Nephron (organoid): ENCODE measurements around the gene TIMM50.

Source experiments
- H3K27ac Mint-ChIP-seq, 3 experiments: 2 replicates each; pipeline ENCODE4 v1.8.0; 2020; ENCODE audit warnings: mixed read lengths in 3 of 3, mild to moderate bottlenecking in 2 of 3, moderate library complexity in 1 of 3
- H3K27me3 Mint-ChIP-seq: 2 replicates; pipeline ENCODE4 v1.8.0; 2021; ENCODE audit warnings: low read depth, mild to moderate bottlenecking, moderate library complexity, mixed read lengths
- H3K36me3 Mint-ChIP-seq: 2 replicates; pipeline ENCODE4 v1.8.0; 2020; ENCODE audit warnings: low read depth, mixed read lengths
- H3K4me1 Mint-ChIP-seq: 2 replicates; pipeline ENCODE4 v1.8.0; 2020; ENCODE audit warnings: mixed read lengths
- H3K4me3 Mint-ChIP-seq, 3 experiments: 2 replicates each; pipeline ENCODE4 v1.8.0; 2020; ENCODE audit warnings: mild to moderate bottlenecking in 3 of 3, mixed read lengths in 3 of 3, moderate library complexity in 2 of 3
- H3K9me3 Mint-ChIP-seq: 2 replicates; pipeline ENCODE4 v1.8.0; 2020; ENCODE audit warnings: mixed read lengths
- TF ChIP-seq, protein P1 (sequence below), 3 experiments: fragments of 200-600 bp; sonication (generic); IDR thresholded peaks; one replicate each; pipeline ENCODE4 v1.5.0; 2021; ENCODE audit warnings: antibody characterized with exemption in 3 of 3; ENCODE audit not compliant: unreplicated experiment in 3 of 3

TIMM50 gene

DNA sequence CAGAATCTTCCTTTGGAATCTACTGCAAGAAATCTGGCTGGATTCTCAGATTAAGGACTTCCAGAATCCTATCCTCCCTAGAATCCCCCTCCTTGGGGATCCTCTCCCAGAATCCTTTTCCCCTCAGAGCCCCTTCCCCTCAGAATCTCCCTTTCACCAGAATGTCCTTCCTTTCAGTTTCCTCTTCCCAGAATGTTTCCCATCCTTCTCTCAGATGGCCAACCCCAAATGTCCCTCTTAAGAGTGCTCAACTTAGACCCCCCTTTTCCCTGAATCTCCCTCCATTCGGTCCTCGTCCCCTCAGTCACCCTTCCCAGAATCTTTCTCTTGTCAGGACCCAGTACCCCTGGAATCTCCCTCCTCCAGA lies 44.3 kb upstream of the TIMM50 start:
- Mint-ChIP-seq H3K36me3 (peaks cover 30% of the 10 kb centered on the region), H3K9me3 (no peaks in the 10 kb centered on the region), H3K27me3 (no peaks in the 10 kb centered on the region), H3K27ac (peak overlapping the region; percentile 95 to 99 (median 98)), H3K4me3 (peak overlapping the region; percentile 95 to 100 (median 100)), H3K4me1 (peaks cover 17% of the 10 kb centered on the region)
- TF ChIP-seq, protein P1, sequence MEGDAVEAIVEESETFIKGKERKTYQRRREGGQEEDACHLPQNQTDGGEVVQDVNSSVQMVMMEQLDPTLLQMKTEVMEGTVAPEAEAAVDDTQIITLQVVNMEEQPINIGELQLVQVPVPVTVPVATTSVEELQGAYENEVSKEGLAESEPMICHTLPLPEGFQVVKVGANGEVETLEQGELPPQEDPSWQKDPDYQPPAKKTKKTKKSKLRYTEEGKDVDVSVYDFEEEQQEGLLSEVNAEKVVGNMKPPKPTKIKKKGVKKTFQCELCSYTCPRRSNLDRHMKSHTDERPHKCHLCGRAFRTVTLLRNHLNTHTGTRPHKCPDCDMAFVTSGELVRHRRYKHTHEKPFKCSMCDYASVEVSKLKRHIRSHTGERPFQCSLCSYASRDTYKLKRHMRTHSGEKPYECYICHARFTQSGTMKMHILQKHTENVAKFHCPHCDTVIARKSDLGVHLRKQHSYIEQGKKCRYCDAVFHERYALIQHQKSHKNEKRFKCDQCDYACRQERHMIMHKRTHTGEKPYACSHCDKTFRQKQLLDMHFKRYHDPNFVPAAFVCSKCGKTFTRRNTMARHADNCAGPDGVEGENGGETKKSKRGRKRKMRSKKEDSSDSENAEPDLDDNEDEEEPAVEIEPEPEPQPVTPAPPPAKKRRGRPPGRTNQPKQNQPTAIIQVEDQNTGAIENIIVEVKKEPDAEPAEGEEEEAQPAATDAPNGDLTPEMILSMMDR (IDR thresholded peaks at IDR 0.05; ENCODE audit: unreplicated experiment in 3 of 3): no peak

DNA sequence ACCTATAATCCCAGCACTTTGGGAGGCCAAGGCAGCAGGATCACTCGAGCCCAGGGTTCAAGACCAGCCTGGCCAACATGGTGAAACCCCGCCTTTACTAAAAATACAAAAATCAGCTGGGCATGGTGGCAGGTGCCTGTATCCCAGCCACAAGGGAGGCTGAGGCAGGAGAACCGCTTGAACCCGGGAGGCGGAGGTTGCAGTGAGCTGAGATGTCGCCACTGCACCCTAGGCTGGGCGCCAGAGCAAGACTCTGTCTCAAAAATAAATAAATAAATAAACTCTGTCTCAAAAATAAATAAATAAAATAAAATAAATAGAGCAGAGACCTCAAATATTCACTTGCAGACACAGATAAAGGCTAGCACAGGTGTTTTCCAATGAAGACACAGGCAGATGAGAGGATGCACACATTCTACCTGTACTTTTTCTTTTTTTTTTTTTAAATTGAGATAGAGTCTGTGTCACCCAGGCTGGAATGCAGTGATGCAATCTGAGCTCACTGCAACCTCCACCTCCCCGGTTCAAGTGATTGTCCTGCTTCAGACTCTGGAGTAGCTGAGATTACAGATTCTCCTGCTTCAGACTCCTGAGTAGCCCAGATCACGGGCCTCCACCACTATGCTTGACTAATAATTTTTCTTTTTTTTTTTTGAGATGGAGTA lies 42.2 kb upstream of the TIMM50 start:
- TF ChIP-seq, protein P1 (IDR thresholded peaks at IDR 0.05; ENCODE audit: unreplicated experiment in 3 of 3): no peak
- peaks cover 17% of the 10 kb centered on the region for H3K4me1 Mint-ChIP-seq
- no peaks in the 10 kb centered on the region for H3K9me3 Mint-ChIP-seq
- H3K4me3 Mint-ChIP-seq: no peak overlapping the region
- H3K36me3 Mint-ChIP-seq: peaks cover 19% of the 10 kb centered on the region
- H3K27me3 Mint-ChIP-seq: no peaks in the 10 kb centered on the region
- no peak overlapping the region for H3K27ac Mint-ChIP-seq

DNA sequence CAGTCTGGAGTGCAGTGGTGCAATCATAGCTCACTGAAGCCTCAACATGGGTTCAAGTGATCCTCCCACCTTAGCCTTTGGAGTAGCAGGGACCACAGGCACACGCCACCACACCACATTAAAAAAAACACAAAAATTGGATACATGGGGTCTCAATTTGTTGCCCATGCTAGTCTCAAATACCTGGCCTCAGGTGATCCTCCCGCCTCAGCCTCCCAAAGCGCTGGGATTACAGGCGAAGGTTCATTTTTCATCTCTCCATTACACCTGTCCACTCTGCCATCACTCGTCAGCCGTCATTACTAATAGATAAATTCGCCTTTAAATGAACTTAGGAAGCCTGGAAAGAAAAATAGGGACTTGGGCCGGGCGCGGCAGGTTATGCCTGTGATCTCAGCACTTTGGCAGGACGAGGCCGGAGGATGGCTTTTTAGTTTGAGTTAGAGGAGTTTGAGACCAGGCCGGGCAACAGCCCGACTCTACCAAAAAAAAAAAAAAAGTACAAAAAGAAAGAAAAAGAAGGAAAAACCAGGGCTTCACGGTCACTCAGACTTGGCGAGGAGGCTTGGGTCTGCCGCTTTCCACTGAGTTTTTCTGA lies 35.9 kb upstream of the TIMM50 start:
- H3K36me3 Mint-ChIP-seq: peaks cover 23% of the 10 kb centered on the region
- H3K4me3 Mint-ChIP-seq: peak overlapping the region; percentile 97 to 98 (median 98)
- H3K4me1 Mint-ChIP-seq: peaks cover 26% of the 10 kb centered on the region
- TF ChIP-seq, protein P1 (IDR thresholded peaks at IDR 0.05; ENCODE audit: unreplicated experiment in 3 of 3): no peak
- peak overlapping the region; percentile 88 to 98 (median 93) for H3K27ac Mint-ChIP-seq
- no peaks in the 10 kb centered on the region for H3K9me3 Mint-ChIP-seq
- no peaks in the 10 kb centered on the region for H3K27me3 Mint-ChIP-seq

- Mint-ChIP-seq H3K27ac (peak within 1 kb of the TSS; percentile 88 to 98 (median 93)), H3K4me3 (peak within 1 kb of the TSS; percentile 97 to 98 (median 98)), H3K36me3 (peaks cover 23% of the 10 kb centered on the region), H3K4me1 (peaks cover 26% of the 10 kb centered on the region), H3K9me3 (no peaks in the 10 kb centered on the region), H3K27me3 (no peaks in the 10 kb centered on the region)
- TF ChIP-seq, protein P1 (IDR thresholded peaks at IDR 0.05; ENCODE audit: unreplicated experiment in 3 of 3): no peak
Observed at GRCh38 chr19:39445196-39446111, 35.2 kb upstream of the TIMM50 start, which contains the start of gene SUPT5H. TSS of gene SUPT5H (plus strand) at chr19:39445582. CDS start at chr19:39445891, 309 bp downstream.

DNA sequence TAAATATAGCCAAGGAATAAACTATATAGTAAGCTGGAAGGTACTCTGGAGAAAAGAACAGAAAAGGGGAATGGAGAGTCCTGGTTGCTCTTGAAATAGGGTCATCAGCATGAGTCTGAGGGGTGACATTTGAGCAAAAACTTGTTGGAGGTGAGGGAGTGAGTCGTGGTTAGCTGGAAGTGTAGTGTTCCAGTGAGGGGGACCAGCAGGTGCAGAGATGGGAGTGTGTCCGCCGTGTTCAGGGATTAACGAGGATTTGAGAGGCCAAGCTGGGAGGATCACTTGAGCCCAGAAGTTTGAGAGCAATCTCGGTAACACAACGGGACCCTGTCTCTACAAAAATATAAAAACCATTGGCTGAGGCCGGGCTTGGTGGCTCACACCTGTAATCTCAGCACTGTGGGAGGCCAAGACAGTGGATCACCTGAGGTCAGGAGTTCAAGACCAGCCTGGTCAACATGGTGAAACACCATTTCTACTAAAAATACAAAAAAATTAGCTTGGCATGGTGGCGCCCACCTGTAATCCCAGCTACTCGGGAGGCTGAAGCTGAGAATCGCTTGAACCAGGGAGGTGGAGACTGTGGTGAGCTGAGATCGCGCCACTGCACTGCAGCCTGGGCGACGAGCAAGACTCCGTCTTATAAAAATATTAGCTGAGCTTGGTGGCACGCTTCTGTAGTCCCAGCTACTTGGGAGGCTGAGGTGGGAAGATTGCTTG lies 34.1 kb upstream of the TIMM50 start:
- no peaks in the 10 kb centered on the region for H3K9me3 Mint-ChIP-seq
- TF ChIP-seq, protein P1 (IDR thresholded peaks at IDR 0.05; ENCODE audit: unreplicated experiment in 3 of 3): no peak
- H3K27ac Mint-ChIP-seq: peak overlapping the region; percentile 88 to 98 (median 93)
- H3K4me3 Mint-ChIP-seq: peak overlapping the region; percentile 97 to 98 (median 98)
- peaks cover 26% of the 10 kb centered on the region for H3K4me1 Mint-ChIP-seq
- H3K36me3 Mint-ChIP-seq: peaks cover 24% of the 10 kb centered on the region
- H3K27me3 Mint-ChIP-seq: no peaks in the 10 kb centered on the region
